DOHH2 (cell line): Measurements from ENCODE around the gene STPG2.

ENCODE experiments used
- H3F3A ChIP-seq: fragments of 200-600 bp; sonication (generic), shearing (Covaris generic); 2 replicates; pipeline ENCODE4 v1.6.0; 2016; ENCODE audit warnings: antibody characterized with exemption, mild to moderate bottlenecking; ENCODE audit not compliant: control insufficient read depth, insufficient read depth
- H3K27ac ChIP-seq: fragments of 200-600 bp; sonication (generic); 2 replicates; pipeline ENCODE4 v1.5.1; 2014; ENCODE audit warnings: low read depth, mild to moderate bottlenecking, low read length, moderate library complexity
- H3K27me3 ChIP-seq: fragments of 200-600 bp; sonication (generic); 2 replicates; pipeline ENCODE4 v1.6.1; 2014; ENCODE audit warnings: mild to moderate bottlenecking, low read length, mixed read lengths; ENCODE audit not compliant: control insufficient read depth
- H3K36me3 ChIP-seq: fragments of 200-600 bp; sonication (generic); 2 replicates; pipeline ENCODE4 v1.6.1; 2014; ENCODE audit warnings: mild to moderate bottlenecking, low read length, moderate library complexity, mixed read lengths; ENCODE audit not compliant: control insufficient read depth
- H3K4me1 ChIP-seq: fragments of 200-600 bp; sonication (generic); 2 replicates; pipeline ENCODE4 v1.6.1; 2014; ENCODE audit warnings: mild to moderate bottlenecking, low read length, mixed read lengths; ENCODE audit not compliant: control insufficient read depth
- H3K4me2 ChIP-seq: fragments of 200-600 bp; sonication (generic); 2 replicates; pipeline ENCODE4 v1.6.0; 2014; ENCODE audit warnings: mild to moderate bottlenecking, low read length, moderate library complexity
- H3K4me3 ChIP-seq: fragments of 200-600 bp; sonication (generic); 2 replicates; pipeline ENCODE4 v1.5.1; 2014; ENCODE audit warnings: mild to moderate bottlenecking, low read length, mixed read lengths
- H3K79me2 ChIP-seq: fragments of 200-600 bp; sonication (generic); 2 replicates; pipeline ENCODE4 v1.6.1; 2014; ENCODE audit warnings: mild to moderate bottlenecking, low read length, mixed read lengths; ENCODE audit not compliant: control insufficient read depth
- H3K9me2 ChIP-seq: fragments of 200-600 bp; sonication (generic); replicated peaks from 2 replicates; pipeline ENCODE4 v1.6.1; 2014; ENCODE audit warnings: mild to moderate bottlenecking, low read length, mixed read lengths; ENCODE audit not compliant: control insufficient read depth
- H3K9me3 ChIP-seq: fragments of 200-600 bp; sonication (generic); 2 replicates; pipeline ENCODE4 v1.6.1; 2014; ENCODE audit warnings: antibody characterized with exemption, low read length, mixed read lengths; ENCODE audit not compliant: control insufficient read depth, insufficient read depth
- H4K20me1 ChIP-seq: fragments of 200-600 bp; sonication (generic); 2 replicates; pipeline ENCODE4 v1.6.0; 2014; ENCODE audit warnings: low read depth, mild to moderate bottlenecking, antibody characterized with exemption, low read length, moderate library complexity; ENCODE audit not compliant: control insufficient read depth, insufficient read depth
- CTCF ChIP-seq: fragments of 200-600 bp; sonication (generic); IDR thresholded peaks from one replicate; pipeline ENCODE4 v1.5.1; 2014; ENCODE audit warnings: antibody characterized with exemption, mild to moderate bottlenecking, low read depth, low read length; ENCODE audit not compliant: poor library complexity, severe bottlenecking
- EZH2phosphoT487 ChIP-seq: fragments of 200-600 bp; sonication (generic); IDR thresholded peaks from 2 replicates; pipeline ENCODE4 v1.6.1; 2017; ENCODE audit warnings: borderline replicate concordance, mild to moderate bottlenecking, antibody characterized with exemption, low read length, moderate library complexity, mixed read lengths

STPG2 gene

GRCh38 chr4:97585274-97585673 lies 558.0 kb downstream of the STPG2 start:
- Histone ChIP-seq H4K20me1 (no peaks in the 10 kb centered on the region), H3K4me1 (no peaks in the 10 kb centered on the region), H3F3A (no peaks in the 10 kb centered on the region), H3K36me3 (no peaks in the 10 kb centered on the region), H3K27me3 (no peaks in the 10 kb centered on the region), H3K4me2 (no peak overlapping the region), H3K27ac (no peak overlapping the region), H3K9me2 (no peaks in the 10 kb centered on the region), H3K9me3 (no peaks in the 10 kb centered on the region), H3K4me3 (no peak overlapping the region), H3K79me2 (no peaks in the 10 kb centered on the region)
- no peak for TF ChIP-seq EZH2phosphoT487

GRCh38 chr4:97582890-97583289 lies 560.4 kb downstream of the STPG2 start:
- H3K4me2 ChIP-seq, result no peak overlapping the region
- H3F3A ChIP-seq, result no peaks in the 10 kb centered on the region
- no peaks in the 10 kb centered on the region for H3K79me2 ChIP-seq
- TF ChIP-seq EZH2phosphoT487 (no peak), CTCF (no peak)
- no peaks in the 10 kb centered on the region for H3K27me3 ChIP-seq
- no peaks in the 10 kb centered on the region for H4K20me1 ChIP-seq
- no peaks in the 10 kb centered on the region for H3K36me3 ChIP-seq
- no peaks in the 10 kb centered on the region for H3K9me2 ChIP-seq
- H3K9me3 ChIP-seq, result no peaks in the 10 kb centered on the region
- no peak overlapping the region for H3K27ac ChIP-seq
- H3K4me3 ChIP-seq, result no peak overlapping the region
- H3K4me1 ChIP-seq, result no peaks in the 10 kb centered on the region

DNA sequence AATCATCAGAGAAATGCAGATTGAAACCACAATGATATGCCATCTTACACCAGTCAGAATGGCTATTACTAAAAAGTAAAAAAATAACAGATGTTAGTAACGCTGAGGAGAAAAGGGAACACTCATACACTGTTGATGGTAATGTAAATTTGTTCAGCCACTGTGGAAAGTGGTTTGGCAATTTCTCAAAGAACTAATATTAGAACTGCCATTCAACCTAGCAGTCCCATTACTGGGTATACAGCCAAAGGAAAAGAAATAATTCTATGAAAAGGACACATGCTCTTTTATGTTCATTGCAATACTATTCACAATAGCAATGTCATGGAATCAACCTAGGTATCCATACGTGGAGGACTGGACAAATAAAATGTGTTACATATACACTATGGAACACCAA lies 566.3 kb downstream of the STPG2 start:
- no peak overlapping the region for H3K4me2 ChIP-seq

DNA sequence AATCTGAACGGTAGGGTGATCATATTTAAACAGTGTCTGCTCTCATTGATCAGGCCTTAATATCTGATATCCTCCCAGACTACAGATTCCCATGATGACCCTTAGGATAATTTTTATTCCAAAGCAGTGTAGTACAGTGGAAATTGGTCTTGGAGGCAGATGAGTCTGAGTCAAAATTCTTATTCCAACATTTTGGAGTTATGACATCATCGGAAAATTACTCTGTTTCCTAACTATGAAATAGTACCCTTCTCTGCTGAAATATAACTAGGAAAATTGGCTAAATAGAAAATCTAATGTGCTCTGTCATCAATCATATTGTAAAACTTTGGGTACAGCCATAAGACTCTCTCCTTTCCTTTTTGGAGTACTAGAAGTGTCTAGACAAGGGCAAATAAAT lies 583.3 kb downstream of the STPG2 start:
- no peaks in the 10 kb centered on the region for H3F3A ChIP-seq
- no peaks in the 10 kb centered on the region for H3K9me2 ChIP-seq
- no peaks in the 10 kb centered on the region for H4K20me1 ChIP-seq
- H3K79me2 ChIP-seq, result no peaks in the 10 kb centered on the region
- no peak overlapping the region for H3K27ac ChIP-seq
- H3K36me3 ChIP-seq, result no peaks in the 10 kb centered on the region
- no peaks in the 10 kb centered on the region for H3K27me3 ChIP-seq
- H3K4me2 ChIP-seq, result no peak overlapping the region
- TF ChIP-seq CTCF, result no peak
- no peak for TF ChIP-seq EZH2phosphoT487
- no peaks in the 10 kb centered on the region for H3K4me1 ChIP-seq
- H3K4me3 ChIP-seq, result no peak overlapping the region
- H3K9me3 ChIP-seq, result no peaks in the 10 kb centered on the region

More for the DNA sequence above, 566.3 kb downstream of the STPG2 start:
- H3F3A ChIP-seq, result no peaks in the 10 kb centered on the region
- H4K20me1 ChIP-seq, result no peaks in the 10 kb centered on the region
- no peaks in the 10 kb centered on the region for H3K9me3 ChIP-seq
- TF ChIP-seq EZH2phosphoT487, result no peak
- TF ChIP-seq CTCF, result no peak
- no peaks in the 10 kb centered on the region for H3K27me3 ChIP-seq
- H3K4me1 ChIP-seq, result no peaks in the 10 kb centered on the region
- H3K27ac ChIP-seq, result no peak overlapping the region
- no peak overlapping the region for H3K4me3 ChIP-seq
- no peaks in the 10 kb centered on the region for H3K79me2 ChIP-seq
- H3K36me3 ChIP-seq, result no peaks in the 10 kb centered on the region
- H3K9me2 ChIP-seq, result no peaks in the 10 kb centered on the region
